Medulla oblongata (tissue), 1 donor: Measurements from ENCODE around the gene USF3.
A peak's percentile ranks its signal among the peaks of the same experiment; 100 is the strongest.

Experiments used
- DNase-seq: peaks from one replicate; pipeline ENCODE4 v3.0.0-alpha.2; 2015; ENCODE audit errors: extremely low spot score

The USF3 gene, protein sequence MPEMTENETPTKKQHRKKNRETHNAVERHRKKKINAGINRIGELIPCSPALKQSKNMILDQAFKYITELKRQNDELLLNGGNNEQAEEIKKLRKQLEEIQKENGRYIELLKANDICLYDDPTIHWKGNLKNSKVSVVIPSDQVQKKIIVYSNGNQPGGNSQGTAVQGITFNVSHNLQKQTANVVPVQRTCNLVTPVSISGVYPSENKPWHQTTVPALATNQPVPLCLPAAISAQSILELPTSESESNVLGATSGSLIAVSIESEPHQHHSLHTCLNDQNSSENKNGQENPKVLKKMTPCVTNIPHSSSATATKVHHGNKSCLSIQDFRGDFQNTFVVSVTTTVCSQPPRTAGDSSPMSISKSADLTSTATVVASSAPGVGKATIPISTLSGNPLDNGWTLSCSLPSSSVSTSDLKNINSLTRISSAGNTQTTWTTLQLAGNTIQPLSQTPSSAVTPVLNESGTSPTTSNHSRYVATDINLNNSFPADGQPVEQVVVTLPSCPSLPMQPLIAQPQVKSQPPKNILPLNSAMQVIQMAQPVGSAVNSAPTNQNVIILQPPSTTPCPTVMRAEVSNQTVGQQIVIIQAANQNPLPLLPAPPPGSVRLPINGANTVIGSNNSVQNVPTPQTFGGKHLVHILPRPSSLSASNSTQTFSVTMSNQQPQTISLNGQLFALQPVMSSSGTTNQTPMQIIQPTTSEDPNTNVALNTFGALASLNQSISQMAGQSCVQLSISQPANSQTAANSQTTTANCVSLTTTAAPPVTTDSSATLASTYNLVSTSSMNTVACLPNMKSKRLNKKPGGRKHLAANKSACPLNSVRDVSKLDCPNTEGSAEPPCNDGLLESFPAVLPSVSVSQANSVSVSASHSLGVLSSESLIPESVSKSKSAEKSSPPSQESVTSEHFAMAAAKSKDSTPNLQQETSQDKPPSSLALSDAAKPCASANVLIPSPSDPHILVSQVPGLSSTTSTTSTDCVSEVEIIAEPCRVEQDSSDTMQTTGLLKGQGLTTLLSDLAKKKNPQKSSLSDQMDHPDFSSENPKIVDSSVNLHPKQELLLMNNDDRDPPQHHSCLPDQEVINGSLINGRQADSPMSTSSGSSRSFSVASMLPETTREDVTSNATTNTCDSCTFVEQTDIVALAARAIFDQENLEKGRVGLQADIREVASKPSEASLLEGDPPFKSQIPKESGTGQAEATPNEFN (N-terminal part only)

DNA sequence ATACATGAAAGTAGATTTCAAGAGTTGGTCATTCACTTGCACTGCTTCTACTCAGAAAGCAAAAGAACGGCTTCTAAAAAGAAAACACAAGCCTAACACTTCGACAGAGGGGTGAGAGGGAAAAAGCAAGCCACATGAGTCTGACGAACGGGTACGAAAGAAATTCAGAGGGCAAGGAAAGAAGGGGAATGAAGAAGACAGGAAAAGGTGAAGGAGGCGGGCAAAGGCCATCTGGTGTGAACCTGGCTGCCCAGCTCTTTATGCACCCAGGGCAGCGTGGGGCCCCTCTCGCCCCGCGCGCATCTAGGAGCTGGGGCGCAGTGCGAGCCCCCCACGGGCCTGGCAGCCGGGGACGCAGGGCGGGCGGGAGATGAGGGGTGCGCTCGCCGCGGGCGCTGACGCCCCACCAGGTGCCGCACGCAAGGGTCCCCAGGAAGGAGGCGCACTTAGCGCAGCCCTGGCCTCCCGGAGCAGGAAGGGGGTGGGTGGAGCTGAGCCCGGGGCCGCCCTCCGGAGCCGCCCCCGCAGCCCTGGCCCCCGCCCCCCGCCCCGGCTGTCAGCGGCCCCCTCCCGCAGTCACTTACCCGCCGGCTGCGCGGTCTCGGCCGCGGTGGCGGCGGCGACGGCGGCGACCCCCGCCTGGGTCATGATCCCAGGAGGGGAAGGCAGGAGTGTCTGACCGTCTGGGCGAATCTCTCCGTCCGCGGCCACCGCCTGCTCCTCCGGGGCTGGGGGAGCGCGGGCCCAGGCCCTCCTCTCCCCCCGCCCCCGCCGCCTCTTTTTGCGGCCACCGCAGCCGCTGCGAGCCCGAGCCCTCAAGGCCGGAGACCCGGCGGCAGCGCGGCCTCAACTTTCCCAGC, at the start of gene USF3:
Gene USF3, minus strand, starts transcription at position 857 of the 860 bp plus-strand sequence. CDS start 21,764 bp downstream, outside the sequence.
- peak; percentile 74 for DNase-seq

DNA sequence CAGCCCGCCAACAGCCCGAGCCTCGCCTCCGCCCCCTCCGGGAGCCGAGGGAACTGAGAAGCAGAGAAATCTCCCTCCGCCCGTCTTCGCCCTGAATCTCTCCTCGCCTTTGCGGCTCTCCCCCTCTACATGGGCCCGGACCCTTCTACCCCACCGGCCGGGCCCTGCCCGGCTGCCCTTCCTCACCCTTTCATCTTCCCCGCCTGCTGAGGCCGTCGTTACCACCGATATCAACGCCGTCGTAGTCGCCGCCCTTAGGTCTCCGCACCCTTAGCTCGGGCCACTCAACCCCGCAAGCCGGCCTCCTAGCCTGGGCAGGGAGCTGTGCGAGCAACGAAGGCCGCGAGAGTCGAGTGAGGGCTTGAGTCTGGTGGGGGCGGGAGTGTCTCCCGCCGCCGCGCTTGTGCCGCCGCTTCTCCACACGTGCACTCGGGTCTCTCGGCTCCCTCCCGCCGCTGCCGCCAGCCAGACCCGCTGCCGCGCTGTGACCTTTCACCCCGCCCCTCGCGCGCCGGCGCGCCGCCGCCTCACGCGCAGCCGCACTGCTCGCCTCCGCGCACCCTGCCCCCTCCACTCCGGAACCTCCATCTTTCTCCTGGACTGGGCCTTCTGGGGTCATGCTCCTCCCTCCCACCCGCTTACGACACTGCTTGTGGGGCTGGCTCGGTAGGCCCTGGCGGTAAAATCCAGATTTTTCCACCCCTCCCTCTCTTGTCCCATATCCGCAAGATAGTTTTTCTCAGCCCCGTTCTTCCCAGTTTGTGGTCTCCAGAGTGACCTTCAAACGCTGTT, 49.5 kb upstream of the USF3 start, which contains the start of gene NAA50:
Gene NAA50, minus strand, starts transcription at position 494 of the 792 bp plus-strand sequence. Its CDS starts 300 bp downstream, at position 194.
- DNase-seq, result peak; percentile 96

DNA sequence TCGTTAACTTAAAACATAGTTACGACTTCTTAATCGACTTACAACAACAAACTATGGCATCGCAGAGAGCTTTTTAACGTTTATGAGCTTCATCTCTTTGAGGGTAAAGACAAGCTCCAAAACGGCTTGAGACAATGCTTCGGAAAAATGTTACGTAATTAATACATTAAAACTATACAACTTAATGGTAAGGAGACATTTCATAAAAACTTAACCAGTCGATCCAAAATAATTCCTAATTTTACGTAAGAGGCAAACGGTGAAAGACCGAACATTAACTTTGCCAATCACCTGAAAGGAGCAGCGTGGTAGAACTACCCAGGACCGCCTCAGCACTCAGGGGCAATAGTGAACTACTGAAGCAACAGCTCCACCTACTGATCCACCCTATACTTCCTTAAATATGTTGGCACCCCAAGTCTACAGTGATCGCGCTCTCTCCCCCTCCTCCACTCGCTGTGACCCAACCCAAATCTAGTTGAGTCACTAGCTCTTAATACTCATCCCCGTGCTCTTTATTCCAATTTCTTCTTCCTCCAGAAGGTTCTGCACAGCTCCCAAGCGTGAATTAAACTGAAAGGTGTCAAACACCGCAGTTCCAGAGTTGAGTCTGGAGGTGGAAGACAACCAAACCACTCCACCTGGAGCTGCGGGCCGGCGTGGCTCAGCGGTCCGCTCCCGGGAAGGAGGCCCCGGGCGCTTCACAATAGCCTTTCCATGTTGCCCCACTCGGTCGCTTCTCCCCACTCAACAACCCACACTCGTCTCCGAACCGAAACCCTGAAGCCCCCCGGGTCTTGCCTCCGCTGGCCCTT, 48.7 kb upstream of the USF3 start:
- peak; percentile 91 for DNase-seq

DNA sequence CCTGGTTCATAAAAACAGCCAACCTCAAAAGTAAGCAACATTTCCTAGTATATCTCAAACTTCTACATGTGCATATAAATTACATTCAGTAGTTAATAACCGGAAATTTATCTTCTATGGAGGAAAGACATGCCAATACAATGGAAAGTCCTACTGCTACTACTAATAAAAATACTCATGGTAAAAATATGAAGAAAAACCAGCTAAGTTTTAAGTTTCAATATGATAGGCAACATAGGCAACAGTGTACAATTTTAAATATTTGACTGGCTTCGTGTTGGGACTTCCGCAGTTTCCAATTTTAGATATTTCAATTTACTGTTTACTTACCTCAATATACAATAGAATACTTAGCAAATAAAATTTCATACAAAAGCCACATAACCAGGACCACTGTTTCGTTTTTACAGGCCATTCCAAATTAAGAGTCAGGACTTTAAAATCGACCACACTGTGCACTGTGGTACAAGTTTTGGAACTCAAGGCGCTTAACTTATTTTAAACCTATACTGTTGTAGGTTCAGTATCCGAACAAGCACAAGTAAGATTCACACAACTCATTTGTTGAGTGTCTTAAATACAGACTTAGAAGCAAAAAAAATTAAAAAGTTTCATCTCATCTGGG, 46.7 kb upstream of the USF3 start:
- DNase-seq, result no peak

DNA sequence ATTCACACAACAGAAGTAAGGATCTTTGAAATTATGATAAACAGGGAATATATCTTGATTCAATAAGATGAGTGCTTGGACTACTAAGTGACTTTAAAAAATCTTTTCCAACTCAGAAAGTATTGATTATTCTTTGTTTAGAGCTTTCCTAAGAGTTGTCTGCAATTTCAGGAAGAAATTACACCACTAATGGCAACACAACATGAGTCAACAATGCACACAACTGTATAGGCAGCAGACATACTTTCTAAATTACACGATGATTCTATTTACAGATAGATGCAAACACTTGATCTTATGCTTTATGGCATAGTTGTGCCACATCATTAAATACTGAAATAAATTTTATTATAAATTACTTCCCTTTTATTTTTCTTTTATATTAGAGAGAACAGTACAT, 45.2 kb upstream of the USF3 start:
- DNase-seq, result no peak

DNA sequence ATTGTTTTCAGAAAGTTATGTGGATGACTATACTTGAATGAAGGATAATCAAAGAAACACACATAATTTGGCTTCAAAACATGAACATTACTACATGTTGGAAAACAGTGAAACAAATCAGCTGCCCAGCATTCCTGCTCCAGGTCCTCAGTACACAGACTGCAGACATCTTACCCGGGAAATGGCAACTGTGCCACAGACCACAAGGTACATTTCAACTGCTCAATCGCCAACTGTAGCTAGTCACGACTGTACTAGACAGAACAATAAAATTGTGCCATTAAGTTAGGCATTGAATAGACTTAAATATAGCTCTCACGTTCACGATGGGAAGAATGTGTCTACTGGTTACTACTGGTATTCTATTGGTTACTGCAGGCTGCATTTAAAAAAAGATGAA, 44.6 kb upstream of the USF3 start:
- no peak for DNase-seq

DNA sequence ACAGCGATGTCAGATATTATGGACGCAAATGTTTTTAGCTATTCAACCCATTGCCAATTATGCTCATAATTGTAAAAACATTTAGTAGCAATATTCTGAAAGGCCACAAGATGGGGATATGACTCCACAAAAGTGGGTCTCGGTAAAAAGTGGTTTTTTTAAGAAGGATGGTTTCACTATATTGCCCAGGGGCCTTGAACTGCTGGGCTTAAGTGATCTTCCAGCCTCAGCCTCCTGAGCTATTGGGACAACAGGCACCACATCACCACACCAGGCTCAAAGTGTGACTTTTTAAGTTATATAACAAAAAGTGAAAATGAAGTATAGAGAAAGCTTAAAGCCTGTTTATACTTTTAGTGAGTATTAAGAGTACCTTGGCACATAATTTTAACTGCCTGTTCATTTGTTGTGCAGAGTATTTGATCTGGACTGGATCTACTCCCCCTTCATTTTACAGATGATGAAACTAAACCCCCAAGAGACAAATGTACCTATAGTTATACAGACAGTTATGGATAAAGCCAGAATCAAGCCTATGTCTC, 40.2 kb upstream of the USF3 start:
- DNase-seq, result peak; percentile 74

DNA sequence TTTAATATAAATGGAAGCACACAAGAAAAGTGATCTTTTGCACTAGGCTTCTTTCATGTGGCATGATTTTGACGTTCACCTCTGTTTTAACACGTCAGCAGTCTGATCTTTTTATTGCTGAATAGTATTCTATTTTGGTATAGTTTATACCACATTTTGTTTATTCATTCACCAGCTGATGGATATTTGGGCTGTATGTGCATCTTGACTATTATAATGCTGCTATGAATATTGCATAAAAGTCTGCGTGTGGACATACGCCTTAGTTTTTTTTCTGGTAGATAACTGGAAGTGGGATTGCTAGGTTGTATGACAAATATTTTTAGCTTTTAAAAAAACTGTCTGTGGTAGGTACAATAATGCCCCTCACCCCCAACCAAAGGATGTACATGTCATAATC, 35.3 kb upstream of the USF3 start:
- no peak for DNase-seq

DNA sequence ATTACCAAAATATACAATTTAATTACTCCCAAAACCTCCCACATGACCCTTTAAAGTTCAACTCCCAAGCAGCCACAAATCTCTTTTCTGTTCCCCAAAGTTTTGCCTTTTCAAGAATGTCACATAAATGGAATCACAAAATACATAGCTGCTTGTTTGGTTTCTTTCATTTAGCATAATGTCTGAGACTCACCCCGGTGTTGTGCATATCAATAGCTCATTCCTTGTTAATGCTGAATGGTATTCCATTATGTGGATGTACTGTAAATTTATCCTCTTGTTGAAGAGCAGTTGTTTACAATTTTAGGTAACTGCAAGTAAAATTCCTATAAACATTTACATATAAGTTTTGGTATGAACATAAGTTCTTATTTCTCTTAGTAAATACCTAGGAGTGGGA, 34.1 kb upstream of the USF3 start:
- no peak for DNase-seq

DNA sequence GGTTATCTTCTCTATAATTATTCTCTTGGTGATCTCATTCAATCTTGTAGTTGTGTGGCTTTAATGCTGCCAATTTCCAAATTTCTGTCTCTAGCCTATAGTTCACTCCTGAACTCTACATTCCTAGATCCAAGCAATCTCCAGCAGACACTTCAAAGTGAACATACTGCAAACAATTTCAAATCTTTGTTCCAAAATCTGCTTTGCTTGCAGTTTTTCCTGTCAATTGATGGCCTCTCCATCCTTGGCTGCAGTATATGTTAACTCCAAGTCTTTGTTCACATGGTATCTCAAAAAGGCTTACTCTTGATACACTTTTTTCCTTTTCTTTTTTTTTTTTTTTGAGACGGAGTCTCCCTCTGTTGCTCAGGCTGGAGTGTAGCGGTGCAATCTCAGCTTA, 32.2 kb upstream of the USF3 start:
- no peak for DNase-seq

DNA sequence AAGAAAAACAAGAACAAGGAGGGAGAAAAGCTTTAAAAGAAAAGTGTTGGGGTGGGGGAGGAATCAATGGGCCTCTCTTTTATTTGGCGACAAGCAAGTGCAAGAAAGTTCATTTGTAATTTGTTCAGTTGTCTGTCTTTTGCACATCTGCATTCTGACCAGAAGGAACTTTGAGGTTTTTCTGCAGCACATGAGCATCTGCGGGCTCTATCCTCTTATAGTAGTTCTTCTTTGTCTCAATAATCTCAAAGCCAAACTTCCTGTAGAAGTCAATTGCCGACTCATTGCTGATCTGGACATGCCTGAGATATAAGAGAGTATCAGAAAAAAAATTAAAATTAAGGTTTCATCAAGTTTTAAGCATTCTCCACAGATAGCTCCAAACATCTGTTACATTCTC, 25.2 kb upstream of the USF3 start:
- DNase-seq, result no peak

DNA sequence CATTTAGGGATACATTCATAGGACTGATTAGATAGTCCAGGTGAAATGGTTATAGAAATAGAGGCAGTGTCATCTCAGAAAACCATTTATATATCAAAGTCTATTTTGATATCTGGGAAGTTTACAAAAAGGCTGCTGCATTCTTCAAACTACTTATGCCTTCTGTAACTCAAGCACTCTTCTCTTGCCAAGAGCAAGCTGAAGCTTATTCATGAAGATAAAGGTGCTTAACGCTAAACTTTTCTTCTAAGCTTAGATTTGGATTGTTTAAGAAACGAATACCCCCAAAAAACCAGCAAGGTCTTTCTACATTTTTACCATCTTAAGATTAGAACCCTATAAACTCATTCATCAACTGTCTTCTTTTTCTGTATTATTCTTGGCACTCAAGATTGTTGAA, 23.3 kb upstream of the USF3 start:
- no peak for DNase-seq

DNA sequence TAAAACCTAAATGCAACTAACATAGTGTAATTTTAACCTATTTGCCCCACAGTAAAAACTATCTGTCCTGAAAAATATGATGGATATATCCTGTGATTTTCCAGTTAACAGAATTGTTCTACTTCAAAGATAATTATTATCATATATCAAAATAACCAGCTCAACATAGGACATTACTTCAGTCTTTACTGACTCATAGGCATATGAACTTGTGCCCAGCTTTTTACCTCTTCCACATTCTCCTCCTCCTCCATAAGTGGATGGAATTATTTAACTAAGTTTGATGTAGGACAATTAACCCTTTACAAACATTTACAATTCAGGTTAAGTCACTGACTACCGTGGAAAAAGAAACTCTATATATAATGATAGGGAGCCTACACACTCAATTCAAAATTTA, 22.9 kb upstream of the USF3 start:
- DNase-seq, result no peak

DNA sequence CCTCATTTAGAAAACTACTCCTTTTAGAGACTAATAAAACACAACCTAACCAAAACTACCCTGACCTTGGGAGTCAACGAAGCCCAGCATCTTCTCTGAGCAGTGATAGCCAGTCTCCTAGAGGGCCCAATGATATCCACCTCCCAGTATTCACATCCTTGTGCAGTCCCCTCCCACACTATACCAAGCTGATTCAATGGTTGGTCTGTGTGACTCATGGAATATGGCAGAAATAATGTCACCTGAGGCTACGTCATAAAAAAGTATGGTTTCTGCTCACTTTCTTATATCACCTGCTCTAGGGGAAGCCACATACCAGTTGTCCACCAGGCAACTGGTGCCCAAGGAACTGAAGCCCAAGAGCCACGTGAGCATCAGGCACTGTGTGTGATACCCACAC, 21.4 kb upstream of the USF3 start:
- DNase-seq, result no peak

DNA sequence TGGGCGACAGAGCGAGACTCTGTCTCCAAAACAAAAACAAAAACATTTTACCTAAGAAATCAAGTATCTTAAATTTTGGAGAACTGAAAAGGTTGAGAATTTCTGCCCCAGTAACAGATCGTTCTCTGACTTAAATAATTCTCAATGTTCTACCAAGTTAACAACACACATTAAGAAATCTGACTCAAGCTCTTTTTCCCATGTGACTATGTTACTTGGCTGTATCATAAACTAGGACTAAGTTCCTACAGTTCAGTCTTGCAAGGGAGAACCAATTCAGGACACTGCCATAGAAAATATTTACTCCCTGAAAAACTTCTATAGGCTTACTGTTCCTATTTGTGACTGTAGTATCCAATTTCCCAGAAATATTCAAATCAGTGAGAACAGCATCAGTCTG, 20.9 kb upstream of the USF3 start:
- DNase-seq, result no peak

DNA sequence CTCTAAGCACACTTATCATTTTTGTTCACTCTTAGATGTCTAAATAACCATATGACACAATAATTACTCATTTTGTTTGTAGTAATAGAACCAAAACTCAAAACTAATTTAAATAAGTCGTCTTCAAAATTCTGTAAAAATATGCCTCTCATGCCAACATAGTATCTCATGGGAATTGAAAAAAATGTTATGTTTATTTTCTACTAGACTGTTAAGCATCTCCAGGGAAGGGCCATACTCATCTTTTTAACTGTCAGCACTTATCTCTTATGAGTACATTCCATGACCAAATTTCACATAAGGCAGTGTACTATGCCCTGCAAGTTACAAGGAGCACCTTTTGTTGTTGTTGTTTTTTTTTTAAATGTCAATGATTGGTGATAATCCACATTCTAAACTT, 18.3 kb upstream of the USF3 start:
- DNase-seq, result no peak

DNA sequence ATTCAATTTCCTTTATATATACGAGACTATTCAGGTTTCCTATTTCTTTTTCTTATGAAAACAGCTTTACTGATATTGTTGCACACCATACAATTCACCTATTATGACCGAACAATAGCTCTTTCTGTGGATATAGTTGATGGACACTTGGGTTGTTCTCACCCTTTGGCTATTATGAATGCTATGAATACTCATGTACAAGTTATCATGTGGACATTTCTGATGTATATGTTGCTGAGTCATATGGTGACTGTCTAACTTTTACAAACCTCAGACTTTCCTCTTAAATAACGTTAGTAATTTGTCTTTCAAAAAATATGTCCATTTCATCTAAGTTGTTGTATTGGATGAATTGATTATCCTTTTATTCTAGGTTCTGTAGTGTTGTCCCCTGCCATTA, 15.7 kb upstream of the USF3 start:
- DNase-seq, result no peak

DNA sequence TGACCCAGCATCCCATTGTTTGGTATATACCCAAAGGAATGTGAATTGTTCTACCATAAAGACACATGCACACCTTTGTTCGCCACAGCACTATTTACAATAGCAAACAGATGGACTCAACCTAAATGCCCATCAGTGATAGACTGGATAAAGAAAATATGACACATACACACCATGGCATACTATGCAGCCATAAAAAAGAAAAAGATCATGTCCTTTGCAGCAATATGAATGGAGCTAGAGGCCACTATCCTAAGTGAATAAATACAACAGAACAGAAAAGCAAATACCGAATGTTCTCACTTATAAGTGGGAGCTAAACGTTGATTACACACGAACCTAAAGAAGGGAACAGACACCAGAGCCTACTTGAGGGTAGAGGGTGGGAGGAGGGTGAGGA, 11.4 kb upstream of the USF3 start:
- DNase-seq, result no peak

DNA sequence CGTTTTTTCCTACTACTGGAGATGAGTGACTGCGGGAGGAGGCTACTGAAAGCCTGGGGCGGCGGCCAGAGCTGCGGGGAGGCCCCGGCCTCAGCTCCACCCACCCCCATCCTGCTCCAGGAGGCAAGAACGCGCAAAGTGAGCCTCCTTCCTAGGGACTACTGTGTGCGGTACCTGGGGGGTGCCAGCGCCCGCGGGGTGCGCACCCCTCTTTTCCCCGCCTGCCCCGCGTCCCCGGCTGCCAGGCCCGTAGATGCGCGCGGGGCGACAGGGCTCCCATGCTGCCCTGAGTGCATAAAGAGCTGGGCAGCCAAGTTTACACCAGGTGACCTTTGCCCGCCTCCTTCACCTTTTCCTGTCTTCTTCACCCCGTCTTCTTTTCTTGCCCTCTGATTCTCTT, 2.5 kb upstream of the USF3 start:
- peak; percentile 16 for DNase-seq
